OCI-LY3 (cell line): ENCODE measurements around the gene PAF1.
"Not testable (repeated sequence)": the region's sequence is repeated elsewhere in the genome, so short reads cannot be mapped to it uniquely, and the experiment has no call there.

Source experiments
- H2AFZ ChIP-seq: fragments of 200-600, 300-600 bp; shearing (Covaris generic); 2 replicates; pipeline ENCODE4 v1.6.0; 2014; ENCODE audit warnings: antibody characterized with exemption, low read depth, low read length
- H3K27ac ChIP-seq: fragments of 200-600, 300-600 bp; sonication (generic); 2 replicates; pipeline ENCODE4 v1.5.1; 2014; ENCODE audit warnings: mild to moderate bottlenecking, low read length, moderate library complexity, mixed read lengths
- H3K27me3 ChIP-seq: fragments of 200-600, 300-600 bp; sonication (generic); 2 replicates; pipeline ENCODE4 v1.6.1; 2014; ENCODE audit warnings: low read depth, low read length, mixed read lengths
- H3K36me3 ChIP-seq: fragments of 200-600, 300-600 bp; sonication (generic); replicated peaks from 2 replicates; pipeline ENCODE3; 2014; ENCODE audit warnings: low read depth, low read length, mixed read lengths
- H3K4me1 ChIP-seq: fragments of 300-600, 200-600 bp; sonication (generic); 2 replicates; pipeline ENCODE4 v1.6.1; 2014; ENCODE audit warnings: low read length, mixed read lengths
- H3K4me2 ChIP-seq: fragments of 200-600, 300-600 bp; sonication (generic); 2 replicates; pipeline ENCODE4 v1.6.1; 2014; ENCODE audit warnings: low read length, mixed read lengths
- H3K4me3 ChIP-seq: fragments of 300-600, 200-600 bp; sonication (generic); 2 replicates; pipeline ENCODE4 v1.5.1; 2014; ENCODE audit warnings: antibody characterized with exemption, mild to moderate bottlenecking, low read length, moderate library complexity
- H3K79me2 ChIP-seq: fragments of 300-600, 200-600 bp; shearing (Covaris generic); 2 replicates; pipeline ENCODE4 v1.6.1; 2014; ENCODE audit warnings: mild to moderate bottlenecking, low read length, mixed read lengths
- H3K9ac ChIP-seq: fragments of 300-600, 200-600 bp; shearing (Covaris generic); 2 replicates; pipeline ENCODE4 v1.6.0; 2014; ENCODE audit warnings: mild to moderate bottlenecking, low read length, moderate library complexity
- H3K9me3 ChIP-seq: fragments of 200-600, 300-600 bp; shearing (Covaris generic); 2 replicates; pipeline ENCODE4 v1.6.1; 2014; ENCODE audit warnings: low read length, mixed read lengths; ENCODE audit not compliant: insufficient read depth
- H4K20me1 ChIP-seq: fragments of 200-600, 300-600 bp; sonication (generic); 2 replicates; pipeline ENCODE4 v1.6.1; 2016; ENCODE audit warnings: low read length, mixed read lengths; ENCODE audit not compliant: insufficient read depth
- EZH2phosphoT487 ChIP-seq: fragments of 200-600 bp; shearing (Covaris generic); IDR thresholded peaks from 2 replicates; pipeline ENCODE4 v1.6.1; 2018; ENCODE audit warnings: antibody characterized with exemption, mixed run types, low read depth
- TF ChIP-seq, protein P1 (sequence below): fragments of 200-600, 300-600 bp; sonication (generic); IDR thresholded peaks from 2 replicates; pipeline ENCODE4 v1.5.1; 2014; ENCODE audit warnings: antibody characterized with exemption, low read length, low read depth

Gene PAF1

DNA sequence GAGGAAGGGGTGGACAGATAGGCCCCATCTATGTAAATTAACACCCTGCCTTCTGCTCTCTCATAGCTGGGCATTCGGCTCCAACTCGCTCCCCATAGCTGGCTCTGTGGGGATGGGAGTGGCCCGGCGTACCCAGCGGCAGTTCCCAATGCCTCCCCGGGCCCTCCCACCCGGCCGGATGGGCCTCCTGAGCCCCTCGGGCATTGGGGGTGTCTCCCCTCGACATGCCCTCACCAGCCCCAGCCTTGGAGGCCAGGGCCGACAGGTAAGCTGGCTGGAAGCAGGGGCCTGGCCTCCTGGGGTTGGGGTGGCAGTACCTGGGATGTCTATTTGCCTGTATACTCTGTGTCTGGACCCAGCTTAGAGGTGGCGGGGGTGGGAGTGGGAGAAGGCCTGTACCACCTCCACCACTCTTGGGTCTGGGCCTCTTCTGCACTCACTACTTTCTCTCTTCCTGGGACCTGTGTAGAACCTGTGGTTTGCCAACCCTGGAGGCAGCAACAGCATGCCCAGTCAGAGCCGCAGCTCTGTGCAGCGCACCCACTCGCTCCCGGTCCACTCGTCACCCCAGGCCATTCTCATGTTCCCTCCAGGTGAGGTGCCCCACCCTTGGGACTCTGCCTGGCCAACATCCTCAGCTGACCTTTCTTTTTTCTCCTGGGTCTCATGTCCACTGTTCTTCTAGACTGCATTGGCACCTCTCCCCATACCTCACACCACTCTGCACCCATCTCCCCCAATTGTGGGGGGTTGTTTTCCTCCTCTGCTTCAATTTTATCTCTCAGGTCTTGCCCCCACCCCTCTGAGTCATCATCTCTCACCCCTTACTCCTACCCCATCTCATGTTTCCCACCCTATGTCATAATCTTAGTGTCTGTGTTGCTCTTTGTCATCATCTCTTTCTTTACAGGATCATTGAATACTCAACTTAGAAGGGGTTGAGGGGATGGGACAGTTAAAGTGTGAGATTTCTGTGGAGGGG, 10.1 kb downstream of the PAF1 start:
- Histone ChIP-seq H3K79me2 (no peaks in the 10 kb centered on the region), H2AFZ (no peak overlapping the region), H3K4me2 (no peak overlapping the region), H3K4me1 (peaks cover 7% of the 10 kb centered on the region; the same call in 1 of the 2 replicates), H3K27me3 (no peaks in the 10 kb centered on the region), H3K36me3 (peaks cover 72% of the 10 kb centered on the region), H3K9ac (no peak overlapping the region), H3K27ac (no peak overlapping the region), H3K9me3 (no peaks in the 10 kb centered on the region), H4K20me1 (no peaks in the 10 kb centered on the region), H3K4me3 (no peak overlapping the region)
- TF ChIP-seq EZH2phosphoT487: no peak
- TF ChIP-seq, protein P1, sequence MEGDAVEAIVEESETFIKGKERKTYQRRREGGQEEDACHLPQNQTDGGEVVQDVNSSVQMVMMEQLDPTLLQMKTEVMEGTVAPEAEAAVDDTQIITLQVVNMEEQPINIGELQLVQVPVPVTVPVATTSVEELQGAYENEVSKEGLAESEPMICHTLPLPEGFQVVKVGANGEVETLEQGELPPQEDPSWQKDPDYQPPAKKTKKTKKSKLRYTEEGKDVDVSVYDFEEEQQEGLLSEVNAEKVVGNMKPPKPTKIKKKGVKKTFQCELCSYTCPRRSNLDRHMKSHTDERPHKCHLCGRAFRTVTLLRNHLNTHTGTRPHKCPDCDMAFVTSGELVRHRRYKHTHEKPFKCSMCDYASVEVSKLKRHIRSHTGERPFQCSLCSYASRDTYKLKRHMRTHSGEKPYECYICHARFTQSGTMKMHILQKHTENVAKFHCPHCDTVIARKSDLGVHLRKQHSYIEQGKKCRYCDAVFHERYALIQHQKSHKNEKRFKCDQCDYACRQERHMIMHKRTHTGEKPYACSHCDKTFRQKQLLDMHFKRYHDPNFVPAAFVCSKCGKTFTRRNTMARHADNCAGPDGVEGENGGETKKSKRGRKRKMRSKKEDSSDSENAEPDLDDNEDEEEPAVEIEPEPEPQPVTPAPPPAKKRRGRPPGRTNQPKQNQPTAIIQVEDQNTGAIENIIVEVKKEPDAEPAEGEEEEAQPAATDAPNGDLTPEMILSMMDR: no peak

DNA sequence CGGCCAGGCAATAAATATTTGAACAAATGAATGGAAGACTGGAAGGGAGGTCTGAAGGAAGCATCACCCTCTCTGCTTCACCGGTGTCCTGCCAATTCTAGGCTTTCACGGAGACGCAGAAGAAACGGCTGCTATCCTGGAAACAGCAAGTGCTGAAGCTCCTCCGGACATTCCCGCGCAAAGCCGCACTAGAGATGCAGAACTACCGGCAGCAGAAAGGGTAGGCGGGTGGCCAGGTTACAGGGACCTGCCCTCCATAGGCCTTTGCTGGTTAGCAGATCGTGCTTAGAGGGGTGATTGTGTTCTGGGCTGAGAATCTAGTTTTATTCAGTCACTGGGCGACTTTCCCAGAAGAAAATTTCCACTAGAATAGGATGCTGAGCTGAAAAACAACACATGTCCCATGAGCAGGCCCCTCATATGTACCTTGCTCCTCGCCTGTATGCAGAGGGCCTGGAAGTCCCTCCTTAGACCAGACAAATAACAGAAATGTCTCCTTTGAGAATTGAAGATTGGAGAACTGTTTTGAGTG, 11.0 kb downstream of the PAF1 start:
- Histone ChIP-seq H3K4me2 (no peak overlapping the region), H3K27me3 (no peaks in the 10 kb centered on the region), H3K4me1 (peaks cover 7% of the 10 kb centered on the region; the same call in 1 of the 2 replicates), H3K27ac (no peak overlapping the region), H3K9ac (no peak overlapping the region), H2AFZ (no peak overlapping the region), H3K4me3 (no peak overlapping the region), H3K79me2 (no peaks in the 10 kb centered on the region), H3K9me3 (no peaks in the 10 kb centered on the region), H4K20me1 (no peaks in the 10 kb centered on the region), H3K36me3 (peaks cover 74% of the 10 kb centered on the region)
- no peak for TF ChIP-seq EZH2phosphoT487
- TF ChIP-seq, protein P1: no peak

DNA sequence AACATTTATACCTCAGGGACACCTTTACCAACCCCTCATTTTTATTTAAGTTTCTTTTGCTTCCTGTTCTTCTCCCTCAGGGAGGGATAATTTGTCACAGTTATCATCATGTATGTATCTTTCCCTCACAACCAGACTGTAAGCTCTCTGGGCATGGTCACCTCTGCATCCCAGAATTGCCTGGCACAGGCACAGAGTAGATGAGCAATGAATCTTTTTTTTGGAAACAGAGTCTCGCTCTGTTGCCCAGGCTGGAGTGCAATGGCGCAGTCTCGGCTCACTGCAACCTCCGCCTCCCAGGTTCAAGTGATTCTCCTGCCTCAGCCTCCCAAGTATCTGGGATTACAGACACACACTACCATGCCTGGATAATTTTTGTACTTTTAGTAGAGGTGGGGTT, 11.5 kb downstream of the PAF1 start:
- H3K9me3 ChIP-seq, H3K9ac ChIP-seq, H3K27me3 ChIP-seq, H3K79me2 ChIP-seq, H3K4me1 ChIP-seq, H4K20me1 ChIP-seq, H3K4me3 ChIP-seq, H2AFZ ChIP-seq, H3K27ac ChIP-seq, H3K4me2 ChIP-seq: not testable (repeated sequence)
- peaks cover 71% of the 10 kb centered on the region for H3K36me3 ChIP-seq

DNA sequence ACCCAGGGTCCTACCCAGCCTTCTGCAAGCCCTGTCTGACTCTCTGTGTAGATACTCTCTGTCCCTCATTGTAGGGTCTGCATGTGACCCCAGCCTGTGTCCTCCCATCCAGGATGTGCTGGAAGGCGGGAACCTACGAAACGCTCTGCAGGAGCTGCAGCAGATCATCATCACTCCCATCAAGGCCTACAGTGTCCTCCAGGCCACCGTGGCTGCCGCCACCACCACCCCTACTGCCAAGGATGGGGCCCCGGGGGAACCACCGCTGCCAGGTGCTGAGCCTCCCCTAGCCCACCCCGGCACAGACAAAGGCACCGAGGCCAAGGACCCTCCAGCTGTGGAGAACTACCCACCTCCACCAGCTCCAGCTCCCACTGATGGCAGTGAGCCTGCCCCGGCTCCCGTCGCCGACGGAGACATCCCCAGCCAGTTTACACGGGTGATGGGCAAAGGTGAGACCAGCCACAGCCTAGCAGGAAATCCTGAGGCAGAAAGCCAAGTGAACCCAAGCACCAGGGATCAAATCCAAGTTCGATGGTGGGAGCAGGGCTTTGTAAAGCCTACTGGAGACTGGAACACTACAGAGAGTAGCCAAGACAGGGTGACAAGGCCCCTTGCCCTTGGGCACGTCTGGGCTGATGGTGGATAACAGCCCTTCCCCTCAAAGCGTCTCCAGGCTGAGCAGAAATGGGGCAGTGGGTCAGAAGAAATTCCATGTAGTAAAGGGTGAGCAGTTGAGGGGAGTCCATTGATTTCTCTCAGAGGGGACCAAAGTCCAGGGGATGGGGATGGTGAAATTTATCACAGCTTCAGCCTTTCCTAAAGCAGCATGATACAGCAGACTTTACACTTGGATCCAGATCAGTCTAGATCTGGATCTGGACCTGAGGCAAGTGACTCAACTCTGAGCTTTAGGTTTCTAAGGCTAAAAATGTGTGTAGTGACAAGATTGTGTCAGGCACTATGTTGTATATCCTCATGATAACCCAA, 13.2 kb downstream of the PAF1 start:
- no peaks in the 10 kb centered on the region for H4K20me1 ChIP-seq

More for the DNA sequence above, 13.2 kb downstream of the PAF1 start:
- Histone ChIP-seq H2AFZ (no peak overlapping the region), H3K27ac (no peak overlapping the region), H3K9ac (no peak overlapping the region), H3K79me2 (no peaks in the 10 kb centered on the region), H3K27me3 (no peaks in the 10 kb centered on the region), H3K4me2 (no peak overlapping the region), H3K9me3 (no peaks in the 10 kb centered on the region), H3K36me3 (peaks cover 75% of the 10 kb centered on the region), H3K4me1 (peaks cover 7% of the 10 kb centered on the region; the same call in 1 of the 2 replicates), H3K4me3 (no peak overlapping the region)
- TF ChIP-seq, protein P1: no peak
- TF ChIP-seq EZH2phosphoT487: no peak
